ENCODE results near the gene CRYBA2.

Gene CRYBA2

GRCh38 chr2:218999021-218999880 is 6.0 kb upstream of the CRYBA2 start:
- DNase-seq (ENCODE audit: low read depth), result no peak

- DNase-seq (ENCODE audit: low read depth), result no peak
Measured at GRCh38 chr2:218998414-218999002, 5.3 kb upstream of the CRYBA2 start.

GRCh38 chr2:218997731-218998130 is 4.5 kb upstream of the CRYBA2 start:
- DNase-seq (ENCODE audit: low read depth), result no peak

GRCh38 chr2:218996937-218997336 is 3.7 kb upstream of the CRYBA2 start:
- no peak for DNase-seq (ENCODE audit: low read depth)

- peak; percentile 79 for DNase-seq (ENCODE audit: low read depth)
Measured at GRCh38 chr2:218995972-218996711, 2.9 kb upstream of the CRYBA2 start.

- no peak for DNase-seq (ENCODE audit: low read depth)
Measured at GRCh38 chr2:218995561-218995960, 2.3 kb upstream of the CRYBA2 start.

- no peak for DNase-seq (ENCODE audit: low read depth)
Measured at GRCh38 chr2:218992703-218993344, 398 bp downstream of the CRYBA2 start.

- no peak for DNase-seq (ENCODE audit: low read depth)
Measured at GRCh38 chr2:218992196-218992595, 1.0 kb downstream of the CRYBA2 start.

GRCh38 chr2:218991674-218992168 is 1.5 kb downstream of the CRYBA2 start:
- peak; percentile 58 for DNase-seq (ENCODE audit: low read depth)

- no peak for DNase-seq (ENCODE audit: low read depth)
Measured at GRCh38 chr2:218990612-218991011, 2.6 kb downstream of the CRYBA2 start.

GRCh38 chr2:218990052-218990451 is 3.2 kb downstream of the CRYBA2 start:
- no peak for DNase-seq (ENCODE audit: low read depth)

GRCh38 chr2:218988650-218989049 is 4.6 kb downstream of the CRYBA2 start:
- no peak for DNase-seq (ENCODE audit: low read depth)

- no peak for DNase-seq (ENCODE audit: low read depth)
Measured at GRCh38 chr2:218988164-218988563, 5.1 kb downstream of the CRYBA2 start.

- DNase-seq (ENCODE audit: low read depth), result no peak
Measured at GRCh38 chr2:218986148-218986761, 7.0 kb downstream of the CRYBA2 start.

GRCh38 chr2:218985325-218986091 is 7.7 kb downstream of the CRYBA2 start:
- DNase-seq (ENCODE audit: low read depth), result no peak

- no peak for DNase-seq (ENCODE audit: low read depth)
Measured at GRCh38 chr2:218985021-218985324, 8.2 kb downstream of the CRYBA2 start, which contains the start of gene FEV. Gene FEV, minus strand, starts transcription at chr2:218985184. Its CDS starts 109 bp downstream, at chr2:218985075.

- no peak for DNase-seq (ENCODE audit: low read depth)
Measured at GRCh38 chr2:218984239-218985020, 8.8 kb downstream of the CRYBA2 start.

- no peak for DNase-seq (ENCODE audit: low read depth)
Measured at GRCh38 chr2:218983934-218984238, 9.3 kb downstream of the CRYBA2 start.

- DNase-seq (ENCODE audit: low read depth), result no peak
Measured at GRCh38 chr2:218983263-218983933, 9.8 kb downstream of the CRYBA2 start.

All from EH (cell line).